HEK293 (cell line): Measurements from ENCODE around the gene RNU2-1.
A peak's percentile ranks its signal among the peaks of the same experiment; 100 is the strongest.
"Not testable (repeated sequence)": the region's sequence is repeated elsewhere in the genome, so short reads cannot be mapped to it uniquely, and the experiment has no call there.

Experiments
- CTCF ChIA-PET: fragments of 350-600 bp; formaldehyde crosslinking; extraction: SDS; loops from one replicate; lab custom pipeline; 2021; ENCODE audit warnings: antibody characterized with exemption; lab: Yijun Ruan, JAX
- POLR2A ChIA-PET: fragments of 300-600 bp; formaldehyde crosslinking; extraction: SDS; loops from one replicate; lab custom pipeline; 2020; ENCODE audit warnings: antibody characterized with exemption, inconsistent platforms; lab: Yijun Ruan, JAX
- H3K27ac ChIP-seq: fragments of 200-500 bp; sonication (Bioruptor generic); 2 replicates; pipeline ENCODE4 v1.5.1; 2014; ENCODE audit warnings: low read depth, low read length, control low read depth, inconsistent platforms; ENCODE audit errors: extremely low read depth
- H3K36me3 ChIP-seq, 2 experiments: fragments of 200-500 bp in 1 of 2; sonication (Bioruptor generic) in 1 of 2; 1 replicate in 1 of 2; 2 replicates in 1 of 2; pipeline ENCODE4 v1.5.1; 2014 to 2017; ENCODE audit warnings: inconsistent platforms in 2 of 2, low read length in 2 of 2; ENCODE audit not compliant: control insufficient read depth in 2 of 2, insufficient read depth in 1 of 2
- H3K4me1 ChIP-seq: fragments of 200-500 bp; sonication (Bioruptor generic); 2 replicates; pipeline ENCODE4 v1.5.1; 2014; ENCODE audit warnings: mild to moderate bottlenecking, low read length, inconsistent platforms; ENCODE audit not compliant: control insufficient read depth, insufficient read depth
- H3K4me3 ChIP-seq: 2 replicates; pipeline ENCODE4 v1.5.1; 2011; ENCODE audit warnings: low read depth, mild to moderate bottlenecking, control low read depth, low read length, moderate library complexity
- H3K9me3 ChIP-seq: fragments of 200-500 bp; sonication (Bioruptor generic); 2 replicates; pipeline ENCODE4 v1.5.1; 2014; ENCODE audit warnings: low read depth, low read length, inconsistent platforms; ENCODE audit not compliant: control insufficient read depth, insufficient read depth
- HIC1 ChIP-seq: fragments of 450-650 bp; formaldehyde crosslinking; IDR thresholded peaks from 2 replicates; pipeline ENCODE4 v1.5.1; 2016; ENCODE audit warnings: missing biosample characterization, missing genetic modification characterization
- KLF10 ChIP-seq: fragments of 450-650 bp; IDR thresholded peaks from 2 replicates; pipeline ENCODE4 v1.5.1; 2018; ENCODE audit warnings: missing biosample characterization, mild to moderate bottlenecking, missing genetic modification characterization
- OSR2 ChIP-seq: fragments of 450-650 bp; formaldehyde crosslinking; IDR thresholded peaks from 2 replicates; pipeline ENCODE4 v1.5.1; 2016; ENCODE audit warnings: missing biosample characterization, missing genetic modification characterization
- PBX3 ChIP-seq: sonication (generic); formaldehyde crosslinking; IDR thresholded peaks from 2 replicates; pipeline ENCODE4 v1.8.1; 2022; ENCODE audit warnings: mild to moderate bottlenecking, moderate library complexity, missing genetic modification reagents
- ZBTB17 ChIP-seq: fragments of 450-650 bp; formaldehyde crosslinking; IDR thresholded peaks from 2 replicates; pipeline ENCODE4 v1.5.1; 2016; ENCODE audit warnings: missing biosample characterization, missing genetic modification characterization
- ZBTB21 ChIP-seq: fragments of 450-650 bp; formaldehyde crosslinking; IDR thresholded peaks from 2 replicates; pipeline ENCODE4 v1.5.1; 2017; ENCODE audit warnings: missing biosample characterization, missing genetic modification characterization
- ZBTB48 ChIP-seq: fragments of 450-650 bp; formaldehyde crosslinking; IDR thresholded peaks from 2 replicates; pipeline ENCODE4 v1.5.1; 2016; ENCODE audit warnings: missing biosample characterization, missing genetic modification characterization
- ZFHX2 ChIP-seq: fragments of 450-650 bp; formaldehyde crosslinking; conservative IDR thresholded peaks from 2 replicates; pipeline ENCODE4 v1.5.1; 2016; ENCODE audit warnings: missing biosample characterization, missing genetic modification characterization
- ZFP41 ChIP-seq: fragments of 450-650 bp; formaldehyde crosslinking; IDR thresholded peaks from 2 replicates; pipeline ENCODE4 v1.5.1; 2016; ENCODE audit warnings: missing biosample characterization, missing genetic modification characterization, borderline replicate concordance
- ZNF211 ChIP-seq: fragments of 450-650 bp; formaldehyde crosslinking; IDR thresholded peaks from 2 replicates; pipeline ENCODE4 v1.5.1; 2016; ENCODE audit warnings: low read depth, missing biosample characterization, missing genetic modification characterization
- ZNF214 ChIP-seq: fragments of 450-650 bp; formaldehyde crosslinking; IDR thresholded peaks from 2 replicates; pipeline ENCODE4 v1.5.1; 2017; ENCODE audit warnings: missing biosample characterization, mild to moderate bottlenecking, missing genetic modification characterization, borderline replicate concordance
- ZNF311 ChIP-seq: fragments of 450-650 bp; formaldehyde crosslinking; IDR thresholded peaks from 2 replicates; pipeline ENCODE4 v1.5.1; 2017; ENCODE audit warnings: missing biosample characterization, missing genetic modification characterization, borderline replicate concordance
- ZNF585B ChIP-seq: fragments of 450-650 bp; formaldehyde crosslinking; IDR thresholded peaks from 2 replicates; pipeline ENCODE4 v1.5.1; 2016; ENCODE audit warnings: missing biosample characterization, missing genetic modification characterization
- ZSCAN18 ChIP-seq: fragments of 450-650 bp; formaldehyde crosslinking; IDR thresholded peaks from 2 replicates; pipeline ENCODE4 v1.5.1; 2016; ENCODE audit warnings: missing biosample characterization, missing genetic modification characterization
- ZXDB ChIP-seq: fragments of 450-650 bp; formaldehyde crosslinking; IDR thresholded peaks from 2 replicates; pipeline ENCODE4 v1.5.1; 2016; ENCODE audit warnings: missing biosample characterization, missing genetic modification characterization
- TF ChIP-seq, protein P1 (sequence below): fragments of 450-650 bp; formaldehyde crosslinking; IDR thresholded peaks from 2 replicates; pipeline ENCODE4 v1.5.1; 2017; ENCODE audit warnings: missing biosample characterization, missing genetic modification characterization
- TF ChIP-seq, protein P2 (sequence below): fragments of 450-650 bp; formaldehyde crosslinking; IDR thresholded peaks from 2 replicates; pipeline ENCODE4; 2016; ENCODE audit warnings: missing biosample characterization, missing genetic modification characterization
- TF ChIP-seq, protein P3 (sequence below): fragments of 450-650 bp; formaldehyde crosslinking; IDR thresholded peaks from 2 replicates; pipeline ENCODE4 v1.5.0; 2017; ENCODE audit warnings: missing biosample characterization, missing genetic modification characterization, borderline replicate concordance
- TF ChIP-seq, protein P4 (sequence below): fragments of 450-650 bp; IDR thresholded peaks from 2 replicates; pipeline ENCODE4 v1.5.1; 2018; ENCODE audit warnings: missing biosample characterization, missing genetic modification characterization

RNU2-1 gene

DNA sequence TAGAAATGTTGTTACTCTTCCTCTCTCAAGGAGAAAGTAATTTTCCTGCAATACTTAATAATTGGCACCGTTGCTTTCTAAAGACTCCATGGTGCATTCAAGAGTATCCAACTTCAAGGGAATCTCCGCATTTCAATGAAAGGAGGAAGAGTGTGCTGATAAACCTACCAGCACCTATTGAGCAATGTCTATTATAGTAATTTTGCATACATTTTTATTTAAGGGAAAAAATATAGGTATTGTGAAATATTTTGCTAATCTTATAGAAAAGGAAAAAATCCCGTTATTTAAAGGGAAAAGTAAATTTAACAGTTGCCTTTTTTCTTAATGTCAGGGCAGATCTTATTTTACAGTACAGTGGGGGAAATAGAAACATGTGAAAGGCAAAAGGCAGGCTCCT is 23.2 kb downstream of the RNU2-1 start:
- H3K27ac ChIP-seq = no peak overlapping the region
- H3K36me3 ChIP-seq = peaks cover 17 to 86% of the 10 kb centered on the region in 2 experiments
- H3K9me3 ChIP-seq = no peaks in the 10 kb centered on the region
- no peak for TF ChIP-seq OSR2 (tag by site-specific recombination)
- CTCF ChIA-PET = interaction anchor here (0.6 to 0.7 kb wide), 2 partner anchors 180 to 197 kb away, joined by 3 read pairs; no protein-coding TSS in a partner anchor
- no peak overlapping the region for H3K4me3 ChIP-seq
- POLR2A ChIA-PET = no interaction called here
- no peaks in the 10 kb centered on the region for H3K4me1 ChIP-seq

DNA sequence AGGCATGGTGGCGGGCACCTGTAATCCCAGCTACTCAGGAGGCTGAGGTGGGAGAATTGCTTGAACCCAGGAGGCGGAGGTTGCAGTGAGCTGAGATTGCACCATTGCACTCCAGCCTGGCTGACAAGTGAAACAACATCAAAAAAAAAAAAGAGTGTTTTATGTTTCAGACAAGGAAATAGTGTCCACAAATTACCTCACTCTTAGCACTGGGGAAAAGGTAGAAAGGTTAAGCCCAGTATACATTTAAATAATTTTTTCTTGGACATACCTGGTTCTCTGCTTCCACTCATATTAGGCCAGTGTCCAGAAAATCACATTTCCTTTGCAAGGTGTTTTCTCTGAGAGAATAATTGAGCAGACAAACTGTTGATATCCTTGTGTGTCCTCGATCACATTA is 30.8 kb downstream of the RNU2-1 start:
- POLR2A ChIA-PET, H3K9me3 ChIP-seq, H3K27ac ChIP-seq, H3K4me1 ChIP-seq, H3K4me3 ChIP-seq: not testable (repeated sequence)
- CTCF ChIA-PET = interaction anchor here (1.1 kb wide), 1 partner anchor 13 kb away, joined by 3 read pairs; no protein-coding TSS in a partner anchor
- H3K36me3 ChIP-seq = peaks cover 74 to 96% of the 10 kb centered on the region in 2 experiments

DNA sequence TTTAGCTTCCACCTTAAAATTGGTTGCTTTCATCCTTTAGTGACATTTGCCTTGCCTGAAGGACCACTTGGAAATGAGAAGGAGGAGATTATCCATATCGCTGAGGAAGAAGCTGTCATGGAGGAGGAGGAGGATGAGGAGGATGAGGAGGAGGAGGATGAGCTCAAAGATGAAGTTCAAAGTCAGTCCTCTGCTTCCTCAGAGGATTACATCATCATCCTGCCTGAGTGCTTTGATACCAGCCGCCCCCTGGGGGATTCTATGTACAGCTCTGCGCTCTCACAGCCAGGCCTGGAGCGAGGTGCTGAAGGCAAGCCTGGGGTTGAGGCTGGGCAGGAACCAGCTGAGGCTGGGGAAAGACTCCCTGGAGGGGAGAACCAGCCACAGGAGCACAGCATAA is 33.6 kb downstream of the RNU2-1 start:
- no peak overlapping the region for H3K4me3 ChIP-seq
- no peaks in the 10 kb centered on the region for H3K4me1 ChIP-seq
- H3K36me3 ChIP-seq = peaks cover 83 to 99% of the 10 kb centered on the region in 2 experiments
- ChIA-PET CTCF (interaction anchor here (0.5 to 1.0 kb wide), 4 partner anchors 22 to 188 kb away, joined by 3 to 4 read pairs (median 3); partner anchors contain the start of gene RND2), POLR2A (interaction anchor here (1.0 to 1.9 kb wide), 3 partner anchors 17 to 115 kb away, joined by 5 to 8 read pairs (median 6); no protein-coding TSS in a partner anchor)
- H3K9me3 ChIP-seq = no peaks in the 10 kb centered on the region
- H3K27ac ChIP-seq = no peak overlapping the region
- TF ChIP-seq ZNF214 (tag by site-specific recombination) (no peak), ZFHX2 (tag by site-specific recombination) (peak; percentile 49), KLF10 (tag by site-specific recombination) (no peak), ZNF585B (tag by site-specific recombination) (no peak), ZBTB21 (tag by site-specific recombination) (peak; percentile 47; the same call in 1 of the 2 replicates), HIC1 (tag by site-specific recombination) (no peak), ZBTB17 (tag by site-specific recombination) (peak; percentile 92), ZBTB48 (no peak), ZFP41 (no peak), ZXDB (no peak), ZNF211 (tag by site-specific recombination) (no peak), PBX3 (CRISPR knock-in tag) (no peak), ZSCAN18 (no peak), ZNF311 (tag by site-specific recombination) (no peak)
- TF ChIP-seq, protein P1, sequence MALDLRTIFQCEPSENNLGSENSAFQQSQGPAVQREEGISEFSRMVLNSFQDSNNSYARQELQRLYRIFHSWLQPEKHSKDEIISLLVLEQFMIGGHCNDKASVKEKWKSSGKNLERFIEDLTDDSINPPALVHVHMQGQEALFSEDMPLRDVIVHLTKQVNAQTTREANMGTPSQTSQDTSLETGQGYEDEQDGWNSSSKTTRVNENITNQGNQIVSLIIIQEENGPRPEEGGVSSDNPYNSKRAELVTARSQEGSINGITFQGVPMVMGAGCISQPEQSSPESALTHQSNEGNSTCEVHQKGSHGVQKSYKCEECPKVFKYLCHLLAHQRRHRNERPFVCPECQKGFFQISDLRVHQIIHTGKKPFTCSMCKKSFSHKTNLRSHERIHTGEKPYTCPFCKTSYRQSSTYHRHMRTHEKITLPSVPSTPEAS (tag by site-specific recombination) = no peak
- TF ChIP-seq, protein P2, sequence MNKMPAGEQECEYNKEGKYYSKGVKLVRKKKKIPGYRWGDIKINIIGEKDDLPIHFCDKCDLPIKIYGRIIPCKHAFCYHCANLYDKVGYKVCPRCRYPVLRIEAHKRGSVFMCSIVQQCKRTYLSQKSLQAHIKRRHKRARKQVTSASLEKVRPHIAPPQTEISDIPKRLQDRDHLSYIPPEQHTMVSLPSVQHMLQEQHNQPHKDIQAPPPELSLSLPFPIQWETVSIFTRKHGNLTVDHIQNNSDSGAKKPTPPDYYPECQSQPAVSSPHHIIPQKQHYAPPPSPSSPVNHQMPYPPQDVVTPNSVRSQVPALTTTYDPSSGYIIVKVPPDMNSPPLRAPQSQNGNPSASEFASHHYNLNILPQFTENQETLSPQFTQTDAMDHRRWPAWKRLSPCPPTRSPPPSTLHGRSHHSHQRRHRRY (tag by site-specific recombination) = no peak
- TF ChIP-seq, protein P3, sequence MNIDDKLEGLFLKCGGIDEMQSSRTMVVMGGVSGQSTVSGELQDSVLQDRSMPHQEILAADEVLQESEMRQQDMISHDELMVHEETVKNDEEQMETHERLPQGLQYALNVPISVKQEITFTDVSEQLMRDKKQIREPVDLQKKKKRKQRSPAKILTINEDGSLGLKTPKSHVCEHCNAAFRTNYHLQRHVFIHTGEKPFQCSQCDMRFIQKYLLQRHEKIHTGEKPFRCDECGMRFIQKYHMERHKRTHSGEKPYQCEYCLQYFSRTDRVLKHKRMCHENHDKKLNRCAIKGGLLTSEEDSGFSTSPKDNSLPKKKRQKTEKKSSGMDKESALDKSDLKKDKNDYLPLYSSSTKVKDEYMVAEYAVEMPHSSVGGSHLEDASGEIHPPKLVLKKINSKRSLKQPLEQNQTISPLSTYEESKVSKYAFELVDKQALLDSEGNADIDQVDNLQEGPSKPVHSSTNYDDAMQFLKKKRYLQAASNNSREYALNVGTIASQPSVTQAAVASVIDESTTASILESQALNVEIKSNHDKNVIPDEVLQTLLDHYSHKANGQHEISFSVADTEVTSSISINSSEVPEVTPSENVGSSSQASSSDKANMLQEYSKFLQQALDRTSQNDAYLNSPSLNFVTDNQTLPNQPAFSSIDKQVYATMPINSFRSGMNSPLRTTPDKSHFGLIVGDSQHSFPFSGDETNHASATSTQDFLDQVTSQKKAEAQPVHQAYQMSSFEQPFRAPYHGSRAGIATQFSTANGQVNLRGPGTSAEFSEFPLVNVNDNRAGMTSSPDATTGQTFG (tag by site-specific recombination) = no peak
- TF ChIP-seq, protein P4, sequence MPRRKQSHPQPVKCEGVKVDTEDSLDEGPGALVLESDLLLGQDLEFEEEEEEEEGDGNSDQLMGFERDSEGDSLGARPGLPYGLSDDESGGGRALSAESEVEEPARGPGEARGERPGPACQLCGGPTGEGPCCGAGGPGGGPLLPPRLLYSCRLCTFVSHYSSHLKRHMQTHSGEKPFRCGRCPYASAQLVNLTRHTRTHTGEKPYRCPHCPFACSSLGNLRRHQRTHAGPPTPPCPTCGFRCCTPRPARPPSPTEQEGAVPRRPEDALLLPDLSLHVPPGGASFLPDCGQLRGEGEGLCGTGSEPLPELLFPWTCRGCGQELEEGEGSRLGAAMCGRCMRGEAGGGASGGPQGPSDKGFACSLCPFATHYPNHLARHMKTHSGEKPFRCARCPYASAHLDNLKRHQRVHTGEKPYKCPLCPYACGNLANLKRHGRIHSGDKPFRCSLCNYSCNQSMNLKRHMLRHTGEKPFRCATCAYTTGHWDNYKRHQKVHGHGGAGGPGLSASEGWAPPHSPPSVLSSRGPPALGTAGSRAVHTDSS (tag by site-specific recombination) = peak; percentile 99
